ENCODE measurements around the gene DNASE1L1. TPM values are rescaled to one million over a fixed set of nuclear protein-coding genes. Genes with fewer than 3 reads are reported as not detected.

DNASE1L1 gene
- total and polyA plus RNA-seq, 2 of the 13 experiments (the other 11 are each of a cell fraction or from before 2014, with no cell fraction given) = 4.7 to 12.3 TPM

DNA sequence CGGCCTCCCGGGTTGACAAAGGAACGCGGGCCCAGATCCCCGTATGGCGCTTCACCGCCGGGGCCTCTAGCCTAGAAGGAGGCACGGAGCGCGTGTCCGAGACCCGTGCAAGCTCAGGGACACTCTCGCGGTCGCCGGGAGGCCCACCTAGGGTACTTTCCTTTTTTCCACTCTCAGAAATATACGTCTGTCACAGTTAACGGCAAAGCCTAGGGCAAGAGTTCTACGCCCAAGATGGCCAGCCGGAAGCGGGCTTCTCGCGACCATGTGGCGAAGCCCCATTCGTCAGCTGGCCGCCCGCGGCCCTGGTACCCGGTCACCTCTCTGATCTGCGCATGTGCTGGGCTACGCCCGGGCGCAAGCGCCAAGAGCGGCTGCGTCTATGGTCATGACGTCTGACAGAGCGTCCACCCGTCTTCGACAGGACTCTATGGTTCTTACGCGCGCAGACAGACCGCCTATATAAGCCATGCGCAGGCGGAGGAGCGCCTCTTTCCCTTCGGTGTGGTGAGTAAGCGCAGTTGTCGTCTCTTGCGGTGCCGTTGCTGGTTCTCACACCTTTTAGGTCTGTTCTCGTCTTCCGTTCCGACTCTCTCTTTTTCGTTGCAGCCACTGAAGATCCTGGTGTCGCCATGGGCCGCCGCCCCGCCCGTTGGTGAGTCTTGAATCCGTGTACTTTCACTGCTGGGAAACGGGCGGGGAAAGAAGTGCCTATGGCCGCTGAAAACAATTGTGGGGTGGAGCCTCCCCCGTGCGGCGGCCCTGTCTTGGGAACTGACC is 11.0 kb downstream of the DNASE1L1 start, which contains the start of gene RPL10 (continued):
- TF ChIP-seq ZHX2 (IDR thresholded peaks at IDR 0.05; ENCODE audit: low read depth) (peak; percentile 79), ZHX2 (CRISPR knock-in tag; IDR thresholded peaks at IDR 0.05; ENCODE audit: borderline replicate concordance) (no peak), NR2F2 (IDR thresholded peaks at IDR 0.05; ENCODE audit: borderline replicate concordance, low read depth) (peak; percentile 47; the same call in 1 of the 2 replicates)

Measured in HepG2 (cell line).